ENCODE results near the gene INPP5D.
"Not testable (repeated sequence)": the region's sequence is repeated elsewhere in the genome, so short reads cannot be mapped to it uniquely, and the experiment has no call there.

The INPP5D gene

GRCh38 chr2:233032551-233033320 is 27.4 kb upstream of the INPP5D start, which contains the start of gene NEU2:
Gene NEU2 (plus strand): TSS chr2:233032672. CDS start chr2:233032672, 0 bp downstream.
- no peak for DNase-seq (ENCODE audit: low read depth, low spot score)

- peak; percentile 20 for DNase-seq (ENCODE audit: low read depth, low spot score)
Observed at GRCh38 chr2:233033672-233034071, 26.5 kb upstream of the INPP5D start.

- DNase-seq (ENCODE audit: low read depth, low spot score) = no peak
Observed at GRCh38 chr2:233034091-233034882, 25.9 kb upstream of the INPP5D start.

- no peak for DNase-seq (ENCODE audit: low read depth, low spot score)
Observed at GRCh38 chr2:233035426-233036161, 24.5 kb upstream of the INPP5D start.

- no peak for DNase-seq (ENCODE audit: low read depth, low spot score)
Observed at GRCh38 chr2:233036162-233036838, 23.8 kb upstream of the INPP5D start.

GRCh38 chr2:233037078-233037477 is 23.1 kb upstream of the INPP5D start:
- DNase-seq (ENCODE audit: low read depth, low spot score) = peak; percentile 18

GRCh38 chr2:233039212-233039845 is 20.8 kb upstream of the INPP5D start:
- peak; percentile 30 for DNase-seq (ENCODE audit: low read depth, low spot score)

GRCh38 chr2:233039846-233040530 is 20.2 kb upstream of the INPP5D start:
- no peak for DNase-seq (ENCODE audit: low read depth, low spot score)

- no peak for DNase-seq (ENCODE audit: low read depth, low spot score)
Observed at GRCh38 chr2:233040571-233040970, 19.6 kb upstream of the INPP5D start.

GRCh38 chr2:233041722-233042323 is 18.3 kb upstream of the INPP5D start:
- DNase-seq (ENCODE audit: low read depth, low spot score) = no peak

- DNase-seq (ENCODE audit: low read depth, low spot score) = no peak
Observed at GRCh38 chr2:233042549-233042948, 17.6 kb upstream of the INPP5D start.

GRCh38 chr2:233044974-233045605 is 15.1 kb upstream of the INPP5D start:
- no peak for DNase-seq (ENCODE audit: low read depth, low spot score)

GRCh38 chr2:233047206-233047605 is 12.9 kb upstream of the INPP5D start:
- DNase-seq (ENCODE audit: low read depth, low spot score) = no peak

- DNase-seq (ENCODE audit: low read depth, low spot score) = no peak
Observed at GRCh38 chr2:233047667-233048066, 12.5 kb upstream of the INPP5D start.

- DNase-seq (ENCODE audit: low read depth, low spot score) = no peak
Observed at GRCh38 chr2:233048569-233049193, 11.5 kb upstream of the INPP5D start.

- no peak for DNase-seq (ENCODE audit: low read depth, low spot score)
Observed at GRCh38 chr2:233049194-233049761, 10.9 kb upstream of the INPP5D start.

- peak; percentile 56 for DNase-seq (ENCODE audit: low read depth, low spot score)
Observed at GRCh38 chr2:233051241-233052149, 8.6 kb upstream of the INPP5D start.

GRCh38 chr2:233052517-233052916 is 7.6 kb upstream of the INPP5D start:
- not testable (repeated sequence) for DNase-seq (ENCODE audit: low read depth, low spot score)

Data from astrocyte of the hippocampus (primary cell).